Ascending aorta (tissue), 2 donors: ENCODE data around the gene SSBP2. TPM values are rescaled to one million over a fixed set of nuclear protein-coding genes. Genes with fewer than 3 reads are reported as not detected.

Experiments
- DNase-seq, 2 donors: peaks; one replicate each; pipeline ENCODE4 v3.0.0-alpha.2; 2019; ENCODE audit warnings: low spot score in 2 of 2
- H3K27ac ChIP-seq, 2 donors: fragments of 200-600 bp; sonication (generic); one replicate each; pipeline ENCODE4 v1.5.1; 2016 to 2017; ENCODE audit warnings: mild to moderate bottlenecking in 1 of 2
- H3K27me3 ChIP-seq: fragments of 200-600 bp; sonication (generic); one replicate; pipeline ENCODE4 v1.5.1; 2017
- H3K36me3 ChIP-seq, 2 donors: fragments of 200-600 bp; sonication (generic); one replicate each; pipeline ENCODE4 v1.5.1; 2016
- H3K4me1 ChIP-seq, 2 donors: fragments of 200-600 bp; sonication (generic); one replicate each; pipeline ENCODE4 v1.5.1; 2016 to 2017; ENCODE audit warnings: mild to moderate bottlenecking in 1 of 2
- H3K4me3 ChIP-seq, 2 donors: fragments of 200-600 bp; sonication (generic); one replicate each; pipeline ENCODE4 v1.5.1; 2016 to 2017; ENCODE audit warnings: mild to moderate bottlenecking in 1 of 2
- H3K9me3 ChIP-seq, 2 donors: fragments of 200-600 bp; sonication (generic); one replicate each; pipeline ENCODE4 v1.5.1; 2016
- CTCF ChIP-seq, 3 experiments: fragments of 200-600 bp in 2 of 3; fragments of 450-650 bp in 1 of 3; sonication (generic) in 2 of 3; IDR thresholded peaks; one replicate each; pipeline ENCODE4 v1.5.1; 2016 to 2019; ENCODE audit warnings: antibody characterized with exemption in 3 of 3, mild to moderate bottlenecking in 1 of 3, moderate library complexity in 1 of 3
- intact Hi-C: fragments of 100-400 bp; cut with DNase I; formaldehyde crosslinking; loops from one replicate; pipeline ENCODE4 v1.15.1; 2023
- total RNA-seq: library from RNA; depleted of rRNA; stranded (reverse); fragments of >200 nt; gene quantifications from one replicate; pipeline ENCODE4 v1.1.0, GENCODE V29; 2016

SSBP2 gene
- total RNA-seq, 1 donor from 2014 or later: 22.4 TPM

DNA sequence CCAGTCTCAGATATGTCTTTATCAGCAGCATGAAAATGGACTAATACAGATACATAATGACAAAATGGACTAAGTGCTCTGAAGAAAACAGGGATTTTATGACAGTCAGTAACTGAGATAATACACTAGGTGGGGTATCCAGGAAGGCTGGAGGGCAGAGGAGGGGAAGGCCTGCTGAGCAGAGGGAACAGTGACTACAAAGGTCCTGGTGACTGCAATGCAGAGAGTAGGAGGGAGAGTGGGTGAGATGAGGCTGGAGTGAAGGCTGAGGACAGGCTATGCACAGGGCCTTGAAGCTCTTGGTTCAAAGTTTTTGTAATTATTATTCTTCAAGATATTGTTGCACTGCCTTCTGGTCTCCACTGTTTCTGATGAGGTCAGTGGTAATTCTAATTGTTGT lies 361.9 kb downstream of the SSBP2 start:
- intact Hi-C loops: no loop called here
- Histone ChIP-seq H3K4me3 (no peak overlapping the region), H3K27ac (no peak overlapping the region), H3K27me3 (no peaks in the 10 kb centered on the region), H3K36me3 (no peaks in the 10 kb centered on the region), H3K9me3 (no peaks in the 10 kb centered on the region), H3K4me1 (peaks cover 2 to 3% of the 10 kb centered on the region in 2 donors)
- no peak for DNase-seq
- TF ChIP-seq CTCF (IDR thresholded peaks at IDR 0.05): no peak

- Histone ChIP-seq H3K36me3 (no peaks in the 10 kb centered on the region), H3K27me3 (no peaks in the 10 kb centered on the region), H3K9me3 (no peaks in the 10 kb centered on the region), H3K4me1 (no peaks in the 10 kb centered on the region), H3K27ac (no peak overlapping the region), H3K4me3 (no peak overlapping the region)
- intact Hi-C loops: no loop called here
- TF ChIP-seq CTCF (IDR thresholded peaks at IDR 0.05): no peak
- no peak for DNase-seq
Observed at GRCh38 chr5:81388169-81388568, 362.7 kb downstream of the SSBP2 start.

GRCh38 chr5:81383867-81384266 lies 367.0 kb downstream of the SSBP2 start:
- Histone ChIP-seq H3K36me3 (no peaks in the 10 kb centered on the region), H3K4me1 (no peaks in the 10 kb centered on the region), H3K4me3 (no peak overlapping the region), H3K27me3 (no peaks in the 10 kb centered on the region), H3K27ac (no peak overlapping the region), H3K9me3 (no peaks in the 10 kb centered on the region)
- intact Hi-C loops: no loop called here
- DNase-seq: no peak
- TF ChIP-seq CTCF (IDR thresholded peaks at IDR 0.05): no peak

GRCh38 chr5:81371354-81371876 lies 379.5 kb downstream of the SSBP2 start:
- no peaks in the 10 kb centered on the region for H3K4me1 ChIP-seq
- no peaks in the 10 kb centered on the region for H3K27me3 ChIP-seq
- TF ChIP-seq CTCF (IDR thresholded peaks at IDR 0.05): no peak
- no peaks in the 10 kb centered on the region for H3K36me3 ChIP-seq
- no peak overlapping the region for H3K27ac ChIP-seq
- intact Hi-C loops: no loop called here
- no peaks in the 10 kb centered on the region for H3K9me3 ChIP-seq
- H3K4me3 ChIP-seq: no peak overlapping the region
- no peak for DNase-seq

- no peak for DNase-seq
- intact Hi-C loops: no loop called here
- Histone ChIP-seq H3K4me1 (no peaks in the 10 kb centered on the region), H3K9me3 (no peaks in the 10 kb centered on the region), H3K27ac (no peak overlapping the region), H3K27me3 (no peaks in the 10 kb centered on the region), H3K36me3 (no peaks in the 10 kb centered on the region), H3K4me3 (no peak overlapping the region)
- no peak for TF ChIP-seq CTCF (IDR thresholded peaks at IDR 0.05)
Observed at GRCh38 chr5:81370912-81371311, 380.0 kb downstream of the SSBP2 start.

GRCh38 chr5:81365541-81365940 lies 385.4 kb downstream of the SSBP2 start:
- Histone ChIP-seq H3K9me3 (no peaks in the 10 kb centered on the region), H3K27ac (no peak overlapping the region), H3K27me3 (no peaks in the 10 kb centered on the region), H3K36me3 (no peaks in the 10 kb centered on the region), H3K4me3 (no peak overlapping the region), H3K4me1 (no peaks in the 10 kb centered on the region)
- intact Hi-C loops: no loop called here
- DNase-seq: no peak
- TF ChIP-seq CTCF (IDR thresholded peaks at IDR 0.05): no peak
